ENCODE data around the gene GPR39. TPM values are rescaled to one million over a fixed set of nuclear protein-coding genes. Genes with fewer than 3 reads are reported as not detected.

Gene GPR39
- total RNA-seq, 4 donors from 2014 or later: 0.21 to 1.8 (median 0.22) TPM; not detected in 1

GRCh38 chr2:132651115-132652045, 234.8 kb downstream of the GPR39 start:
- 61 to 66% methylated on average over 12 of the region's 12 CpGs for WGBS, 2 donors
- DNase-seq (ENCODE audit: low spot score in 2 of 2): no peak

GRCh38 chr2:132652474-132652873, 235.9 kb downstream of the GPR39 start:
- no peak overlapping the region for H3K27ac ChIP-seq
- 87 to 91% methylated on average over 8 of the region's 8 CpGs for WGBS, 2 donors
- peaks cover 0 to 12% (median 0%) of the 10 kb centered on the region in 4 donors for H3K4me1 ChIP-seq
- no peaks in the 10 kb centered on the region for H3K36me3 ChIP-seq
- no peak for DNase-seq (ENCODE audit: low spot score in 2 of 2)
- H3K4me3 ChIP-seq: no peak overlapping the region
- H3K9me3 ChIP-seq: no peaks in the 10 kb centered on the region
- H3K27me3 ChIP-seq: no peaks in the 10 kb centered on the region
- TF ChIP-seq EP300 (IDR thresholded peaks at IDR 0.05) (no peak), POLR2A (IDR thresholded peaks at IDR 0.05) (no peak), CTCF (IDR thresholded peaks at IDR 0.05) (no peak)

More at GRCh38 chr2:132651115-132652045, 234.8 kb downstream of the GPR39 start:
- TF ChIP-seq EP300 (IDR thresholded peaks at IDR 0.05) (no peak), POLR2A (IDR thresholded peaks at IDR 0.05) (no peak), CTCF (IDR thresholded peaks at IDR 0.05) (peak; percentile 38 to 51 (median 40))
- H3K9me3 ChIP-seq: no peaks in the 10 kb centered on the region
- peaks cover 0 to 9% (median 0%) of the 10 kb centered on the region in 4 donors for H3K4me1 ChIP-seq
- H3K36me3 ChIP-seq: no peaks in the 10 kb centered on the region
- no peaks in the 10 kb centered on the region for H3K27me3 ChIP-seq
- H3K27ac ChIP-seq: no peak overlapping the region
- no peak overlapping the region for H3K4me3 ChIP-seq

GRCh38 chr2:132654335-132654734, 237.7 kb downstream of the GPR39 start:
- 71 to 83% methylated on average over 4 of the region's 4 CpGs for WGBS, 2 donors
- no peaks in the 10 kb centered on the region for H3K27me3 ChIP-seq
- peaks cover 0 to 12% (median 0%) of the 10 kb centered on the region in 4 donors for H3K4me1 ChIP-seq
- H3K27ac ChIP-seq: no peak overlapping the region
- no peak overlapping the region for H3K4me3 ChIP-seq
- no peaks in the 10 kb centered on the region for H3K9me3 ChIP-seq
- H3K36me3 ChIP-seq: no peaks in the 10 kb centered on the region
- DNase-seq (ENCODE audit: low spot score in 2 of 2): no peak
- TF ChIP-seq EP300 (IDR thresholded peaks at IDR 0.05) (no peak), POLR2A (IDR thresholded peaks at IDR 0.05) (no peak), CTCF (IDR thresholded peaks at IDR 0.05) (no peak)

- WGBS, 2 donors: 98% methylated on average over 7 of the region's 7 CpGs
- no peak for TF ChIP-seq EP300 (IDR thresholded peaks at IDR 0.05)
- TF ChIP-seq POLR2A (IDR thresholded peaks at IDR 0.05): no peak
- no peak for TF ChIP-seq CTCF (IDR thresholded peaks at IDR 0.05)
These were observed 238.4 kb downstream of the GPR39 start for GRCh38 chr2:132654968-132655367.

More at GRCh38 chr2:132654968-132655367, 238.4 kb downstream of the GPR39 start:
- peaks cover 0 to 12% (median 0%) of the 10 kb centered on the region in 4 donors for H3K4me1 ChIP-seq
- no peaks in the 10 kb centered on the region for H3K27me3 ChIP-seq
- no peak overlapping the region for H3K4me3 ChIP-seq
- DNase-seq (ENCODE audit: low spot score in 2 of 2): no peak
- H3K36me3 ChIP-seq: no peaks in the 10 kb centered on the region
- no peak overlapping the region for H3K27ac ChIP-seq
- H3K9me3 ChIP-seq: no peaks in the 10 kb centered on the region

Data from tibial nerve (tissue), 4 donors.